Neural cell (in vitro differentiated cells): ENCODE data around the gene SPX. TPM values are rescaled to one million over a fixed set of nuclear protein-coding genes. Genes with fewer than 3 reads are reported as not detected.

ENCODE experiments used
- H2AFZ ChIP-seq: fragments of 200-600, 300-800 bp; sonication (generic), shearing (Covaris generic); 2 replicates; pipeline ENCODE4 v1.6.0; 2014; ENCODE audit warnings: low read depth, mild to moderate bottlenecking, antibody characterized with exemption, low read length, moderate library complexity
- H3F3A ChIP-seq: fragments of 200-600 bp; shearing (Covaris generic); 2 replicates; pipeline ENCODE4 v1.6.1; 2016; ENCODE audit warnings: mild to moderate bottlenecking, moderate library complexity, mixed read lengths, antibody characterized with exemption, low read length; ENCODE audit not compliant: insufficient read depth, poor library complexity, severe bottlenecking
- H3K27ac ChIP-seq: fragments of 200-600, 300-800 bp; sonication (generic), shearing (Covaris generic); 2 replicates; pipeline ENCODE4 v1.5.1; 2014; ENCODE audit warnings: mild to moderate bottlenecking, low read length, moderate library complexity
- H3K27me3 ChIP-seq: fragments of 300-800, 200-600 bp; sonication (generic), shearing (Covaris generic); 2 replicates; pipeline ENCODE4 v1.6.0; 2014; ENCODE audit warnings: mild to moderate bottlenecking, low read depth, low read length, moderate library complexity; ENCODE audit not compliant: insufficient read depth
- H3K36me3 ChIP-seq: fragments of 300-800, 200-600 bp; sonication (generic), shearing (Covaris generic); 2 replicates; pipeline ENCODE4 v1.5.1; 2014; ENCODE audit warnings: mild to moderate bottlenecking, antibody characterized with exemption, low read length, moderate library complexity; ENCODE audit not compliant: insufficient read depth
- H3K4me2 ChIP-seq: fragments of 300-800, 200-600 bp; sonication (generic), shearing (Covaris generic); 2 replicates; pipeline ENCODE4 v1.6.0; 2014; ENCODE audit warnings: mild to moderate bottlenecking, low read length
- H3K4me3 ChIP-seq: fragments of 300-800, 200-600 bp; sonication (generic), shearing (Covaris generic); 2 replicates; pipeline ENCODE4 v1.5.1; 2014; ENCODE audit warnings: mild to moderate bottlenecking, low read length, moderate library complexity
- H3K79me2 ChIP-seq: fragments of 200-600 bp; shearing (Covaris generic); replicated peaks from 2 replicates; pipeline ENCODE4 v1.6.0; 2014; ENCODE audit warnings: mild to moderate bottlenecking, low read length, moderate library complexity; ENCODE audit not compliant: insufficient read depth
- H3K9ac ChIP-seq: fragments of 300-800, 200-600 bp; sonication (generic), shearing (Covaris generic); 2 replicates; pipeline ENCODE4 v1.6.1; 2016; ENCODE audit warnings: mild to moderate bottlenecking, low read length, mixed read lengths
- H3K9me2 ChIP-seq: fragments of 200-600 bp; shearing (Covaris generic); 2 replicates; pipeline ENCODE4 v1.6.1; 2016; ENCODE audit warnings: mild to moderate bottlenecking, low read length, mixed read lengths; ENCODE audit not compliant: insufficient read depth
- H3K9me3 ChIP-seq: fragments of 200-600, 300-800 bp; sonication (generic), shearing (Covaris generic); 2 replicates; pipeline ENCODE4 v1.6.1; 2016; ENCODE audit warnings: mild to moderate bottlenecking, mixed run types, low read length, moderate library complexity, mixed read lengths
- H4K20me1 ChIP-seq: fragments of 200-600 bp; shearing (Covaris generic); 2 replicates; pipeline ENCODE4 v1.6.1; 2016; ENCODE audit warnings: mild to moderate bottlenecking, mixed run types; ENCODE audit not compliant: insufficient read depth
- EP300 ChIP-seq: fragments of 450-650 bp; conservative IDR thresholded peaks from 2 replicates; pipeline ENCODE4 v1.6.1; 2014; ENCODE audit warnings: antibody characterized with exemption, mild to moderate bottlenecking, moderate library complexity; ENCODE audit not compliant: poor library complexity, severe bottlenecking
- EZH2 ChIP-seq: fragments of 200-600, 300-800 bp; shearing (Covaris generic), sonication (generic); IDR thresholded peaks from 2 replicates; pipeline ENCODE4 v1.6.1; 2014; ENCODE audit warnings: antibody characterized with exemption, low read length, borderline replicate concordance, mild to moderate bottlenecking; ENCODE audit not compliant: insufficient read depth, poor library complexity, severe bottlenecking
- MXI1 ChIP-seq: fragments of 450-650 bp; conservative IDR thresholded peaks from 2 replicates; pipeline ENCODE4 v1.6.1; 2014; ENCODE audit warnings: antibody characterized with exemption, mild to moderate bottlenecking; ENCODE audit not compliant: poor library complexity, severe bottlenecking
- POLR2AphosphoS5 ChIP-seq: IDR thresholded peaks from 2 replicates; pipeline ENCODE4 v1.6.1; 2012
- RAD21 ChIP-seq: fragments of 450-650 bp; conservative IDR thresholded peaks from 2 replicates; pipeline ENCODE4 v1.6.1; 2014; ENCODE audit warnings: antibody characterized with exemption, mild to moderate bottlenecking, moderate library complexity
- REST ChIP-seq: IDR thresholded peaks from 2 replicates; pipeline ENCODE4 v1.6.1; 2012; ENCODE audit warnings: borderline replicate concordance
- SMC3 ChIP-seq: fragments of 450-650 bp; conservative IDR thresholded peaks from 2 replicates; pipeline ENCODE4 v1.6.1; 2014; ENCODE audit warnings: antibody characterized with exemption, mild to moderate bottlenecking, moderate library complexity; ENCODE audit not compliant: poor library complexity
- TAF1 ChIP-seq: IDR thresholded peaks from 2 replicates; pipeline ENCODE4 v1.6.1; 2012; ENCODE audit warnings: low read depth
- polyA plus RNA-seq: library from polyadenylated mRNA; depleted of rRNA; stranded (reverse); fragments of >200 nt; gene quantifications from 2 replicates; pipeline ENCODE4 v1.2.3, GENCODE V29; 2014
- TF ChIP-seq, protein P1 (sequence below): fragments of 450-650 bp; IDR thresholded peaks from 2 replicates; pipeline ENCODE4 v1.5.1; 2014; ENCODE audit warnings: antibody characterized with exemption, mild to moderate bottlenecking, moderate library complexity; ENCODE audit not compliant: poor library complexity, severe bottlenecking

Gene SPX
- polyA plus RNA-seq, 1 donor from 2014 or later, result not detected

DNA sequence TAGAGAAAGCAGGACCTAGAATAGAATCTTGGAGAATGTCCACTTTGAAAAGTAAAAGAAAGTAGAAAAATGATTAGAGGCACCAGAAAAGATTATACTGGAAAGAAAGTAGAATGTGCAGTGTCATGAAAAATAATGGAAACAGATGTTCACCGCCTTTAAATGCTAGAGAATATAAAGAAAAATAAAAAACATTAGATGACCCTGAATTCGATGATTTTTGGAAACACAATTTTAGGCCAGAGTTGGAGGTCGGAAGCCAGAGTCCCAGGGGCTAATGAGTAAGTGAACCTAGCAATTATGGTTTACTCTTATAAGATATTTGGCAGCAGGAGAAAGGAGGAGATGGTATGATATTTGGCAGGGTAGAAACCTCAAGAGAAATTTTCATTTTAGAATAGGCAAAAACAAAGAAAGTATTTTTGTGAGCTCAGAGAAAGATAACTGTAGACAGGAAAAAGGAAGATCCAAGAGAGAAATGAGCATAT, 40.9 kb downstream of the SPX start:
- Histone ChIP-seq H3K27me3 (no peaks in the 10 kb centered on the region), H3K4me3 (no peak overlapping the region), H3K9me3 (no peaks in the 10 kb centered on the region), H3K9me2 (no peaks in the 10 kb centered on the region), H3F3A (no peaks in the 10 kb centered on the region), H3K79me2 (no peaks in the 10 kb centered on the region), H3K4me2 (no peak overlapping the region), H3K9ac (no peak overlapping the region), H4K20me1 (no peaks in the 10 kb centered on the region), H3K36me3 (no peaks in the 10 kb centered on the region), H3K27ac (no peak overlapping the region), H2AFZ (no peak overlapping the region)
- TF ChIP-seq MXI1 (no peak), REST (no peak), RAD21 (no peak), SMC3 (no peak), EZH2 (no peak), TAF1 (no peak), EP300 (no peak), POLR2AphosphoS5 (no peak)
- TF ChIP-seq, protein P1, sequence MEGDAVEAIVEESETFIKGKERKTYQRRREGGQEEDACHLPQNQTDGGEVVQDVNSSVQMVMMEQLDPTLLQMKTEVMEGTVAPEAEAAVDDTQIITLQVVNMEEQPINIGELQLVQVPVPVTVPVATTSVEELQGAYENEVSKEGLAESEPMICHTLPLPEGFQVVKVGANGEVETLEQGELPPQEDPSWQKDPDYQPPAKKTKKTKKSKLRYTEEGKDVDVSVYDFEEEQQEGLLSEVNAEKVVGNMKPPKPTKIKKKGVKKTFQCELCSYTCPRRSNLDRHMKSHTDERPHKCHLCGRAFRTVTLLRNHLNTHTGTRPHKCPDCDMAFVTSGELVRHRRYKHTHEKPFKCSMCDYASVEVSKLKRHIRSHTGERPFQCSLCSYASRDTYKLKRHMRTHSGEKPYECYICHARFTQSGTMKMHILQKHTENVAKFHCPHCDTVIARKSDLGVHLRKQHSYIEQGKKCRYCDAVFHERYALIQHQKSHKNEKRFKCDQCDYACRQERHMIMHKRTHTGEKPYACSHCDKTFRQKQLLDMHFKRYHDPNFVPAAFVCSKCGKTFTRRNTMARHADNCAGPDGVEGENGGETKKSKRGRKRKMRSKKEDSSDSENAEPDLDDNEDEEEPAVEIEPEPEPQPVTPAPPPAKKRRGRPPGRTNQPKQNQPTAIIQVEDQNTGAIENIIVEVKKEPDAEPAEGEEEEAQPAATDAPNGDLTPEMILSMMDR, result no peak

DNA sequence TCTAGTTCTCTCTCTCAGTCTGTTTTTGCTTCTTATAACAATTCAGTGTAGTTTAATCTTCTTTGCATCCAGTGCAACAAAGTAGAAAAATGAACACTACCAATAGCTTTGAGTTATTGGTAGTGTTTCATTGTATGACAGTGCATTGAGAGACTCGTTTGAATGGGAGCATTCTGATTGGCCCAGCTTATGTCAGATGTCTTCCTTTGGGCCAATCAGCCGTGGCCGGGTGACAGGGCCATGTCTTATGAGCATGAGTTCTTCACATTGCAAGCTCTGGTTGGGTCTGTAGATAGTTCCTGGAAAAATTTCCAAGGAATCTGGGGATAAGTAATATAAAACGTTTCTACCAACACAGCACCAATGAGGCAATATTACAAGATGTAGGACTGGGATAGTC, 42.0 kb downstream of the SPX start:
- no peaks in the 10 kb centered on the region for H3K9me2 ChIP-seq
- H3K4me3 ChIP-seq, result no peak overlapping the region
- H3K36me3 ChIP-seq, result no peaks in the 10 kb centered on the region
- H3K9ac ChIP-seq, result no peak overlapping the region
- no peaks in the 10 kb centered on the region for H3K79me2 ChIP-seq
- H3F3A ChIP-seq, result no peaks in the 10 kb centered on the region
- H2AFZ ChIP-seq, result no peak overlapping the region
- H4K20me1 ChIP-seq, result no peaks in the 10 kb centered on the region
- no peaks in the 10 kb centered on the region for H3K27me3 ChIP-seq
- no peak for TF ChIP-seq EP300
- H3K4me2 ChIP-seq, result no peak overlapping the region
- H3K9me3 ChIP-seq, result no peaks in the 10 kb centered on the region
- no peak overlapping the region for H3K27ac ChIP-seq

GRCh38 chr12:21571046-21571445, 45.0 kb downstream of the SPX start:
- H3K4me2 ChIP-seq, result no peak overlapping the region
- H3F3A ChIP-seq, result no peaks in the 10 kb centered on the region
- H3K9me2 ChIP-seq, result no peaks in the 10 kb centered on the region
- H4K20me1 ChIP-seq, result no peaks in the 10 kb centered on the region
- H3K36me3 ChIP-seq, result no peaks in the 10 kb centered on the region
- no peaks in the 10 kb centered on the region for H3K9me3 ChIP-seq
- H3K27me3 ChIP-seq, result no peaks in the 10 kb centered on the region
- H3K27ac ChIP-seq, result no peak overlapping the region
- no peaks in the 10 kb centered on the region for H3K79me2 ChIP-seq
- no peak overlapping the region for H3K4me3 ChIP-seq
- H2AFZ ChIP-seq, result no peak overlapping the region
- H3K9ac ChIP-seq, result no peak overlapping the region
- no peak for TF ChIP-seq MXI1
- TF ChIP-seq POLR2AphosphoS5, result no peak
- TF ChIP-seq, protein P1, result no peak
- no peak for TF ChIP-seq EZH2
- TF ChIP-seq SMC3, result no peak
- no peak for TF ChIP-seq REST
- no peak for TF ChIP-seq TAF1
- no peak for TF ChIP-seq RAD21
- no peak for TF ChIP-seq EP300
